Activated T-cell treated with anti-CD3 and anti-CD28 coated beads for 1 hour (primary cell): ENCODE data around the gene SDCBP2.
"Not testable (repeated sequence)": the region's sequence is repeated elsewhere in the genome, so short reads cannot be mapped to it uniquely, and the experiment has no call there.

ENCODE experiments used
- DNase-seq: peaks from one replicate; pipeline ENCODE4 v3.0.0-alpha.2; 2020; ENCODE audit warnings: low read depth

SDCBP2 gene

DNA sequence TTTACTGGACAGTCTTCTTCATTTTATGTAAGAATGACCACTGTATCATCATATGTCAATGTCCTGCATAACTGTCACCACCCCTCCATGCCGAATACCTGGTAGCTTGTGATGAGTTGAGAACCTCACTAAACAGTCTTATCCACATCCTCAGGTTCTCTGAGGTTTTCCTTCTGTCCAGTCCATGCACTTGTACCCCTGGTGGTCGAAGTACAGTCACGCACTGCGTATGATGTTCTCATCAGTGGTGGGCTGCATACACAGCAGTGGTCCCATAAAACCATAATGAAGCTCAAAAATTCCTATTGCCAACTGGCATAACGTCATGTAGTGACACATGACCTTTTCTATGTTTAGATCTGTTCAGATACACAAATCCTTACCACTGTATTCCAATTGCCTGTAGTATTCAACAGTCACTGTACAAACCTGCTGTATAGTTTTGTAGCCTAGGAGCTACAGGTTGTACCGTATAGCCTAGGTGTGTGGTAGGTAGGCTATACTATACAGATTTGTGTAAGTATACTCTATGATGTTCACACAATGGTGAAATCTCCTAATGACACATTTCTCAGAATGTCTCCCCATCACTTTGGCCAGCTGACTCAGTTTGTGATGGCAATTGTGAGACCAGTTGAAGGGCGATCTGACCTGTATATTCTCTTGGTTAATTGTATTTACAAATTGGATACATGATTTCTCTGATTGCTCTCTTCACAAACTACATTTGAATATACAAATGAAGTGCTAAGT lies 31.3 kb upstream of the SDCBP2 start:
- no peak for DNase-seq

DNA sequence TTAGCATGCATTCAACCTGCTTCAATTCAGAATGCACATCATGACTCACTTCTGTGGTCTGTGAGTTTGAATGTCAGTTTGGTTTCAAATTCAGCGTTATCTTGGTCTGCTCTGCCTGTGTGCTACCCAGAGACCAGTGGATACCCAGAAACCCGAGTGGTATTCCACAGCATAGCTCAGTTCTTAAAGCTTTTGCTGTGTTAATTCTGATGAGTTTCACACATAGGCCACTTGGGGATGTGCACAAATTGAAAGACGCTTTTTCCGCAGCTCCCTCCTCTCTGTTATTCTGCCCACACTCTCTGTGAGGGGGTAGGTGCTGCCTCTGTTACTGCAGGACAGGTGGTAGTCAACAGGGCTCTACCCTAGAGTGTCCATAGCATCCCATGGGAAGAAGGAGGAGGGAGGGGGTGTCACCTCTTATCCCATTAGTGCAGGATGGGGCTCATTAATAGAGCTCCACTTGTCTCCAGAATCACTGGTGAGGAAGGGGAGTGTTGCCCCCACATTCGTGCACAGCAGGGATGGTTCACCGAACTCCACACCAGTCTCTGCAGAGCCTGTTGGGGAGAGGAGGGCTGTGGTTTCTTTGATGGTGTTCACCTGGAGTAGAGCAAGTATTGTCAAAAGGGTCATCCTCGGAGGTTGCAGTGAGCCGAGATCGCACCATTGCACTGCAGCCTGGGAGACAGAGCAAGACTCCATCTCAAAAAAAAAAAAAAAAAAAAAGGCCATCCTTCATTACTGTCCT lies 29.2 kb upstream of the SDCBP2 start:
- DNase-seq, result no peak

DNA sequence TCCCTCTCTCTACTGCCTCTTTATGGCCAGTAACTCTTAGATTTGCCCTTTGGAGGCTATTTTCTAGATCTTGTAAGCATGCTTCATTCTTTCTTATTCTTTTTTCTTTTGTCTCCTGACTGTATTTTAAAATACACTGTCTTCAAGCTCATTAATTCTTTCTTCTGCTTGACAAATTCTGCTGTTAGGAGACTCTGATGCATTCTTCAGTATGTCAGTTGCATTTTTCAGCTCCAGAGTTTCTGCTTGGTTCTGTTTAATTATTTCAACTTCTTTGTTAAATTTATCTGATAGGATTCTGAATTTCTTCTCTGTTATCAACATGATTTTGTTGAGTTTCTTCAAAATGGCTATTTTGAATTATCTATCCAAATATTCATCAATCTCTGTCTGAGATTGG lies 25.0 kb upstream of the SDCBP2 start:
- DNase-seq, result no peak

DNA sequence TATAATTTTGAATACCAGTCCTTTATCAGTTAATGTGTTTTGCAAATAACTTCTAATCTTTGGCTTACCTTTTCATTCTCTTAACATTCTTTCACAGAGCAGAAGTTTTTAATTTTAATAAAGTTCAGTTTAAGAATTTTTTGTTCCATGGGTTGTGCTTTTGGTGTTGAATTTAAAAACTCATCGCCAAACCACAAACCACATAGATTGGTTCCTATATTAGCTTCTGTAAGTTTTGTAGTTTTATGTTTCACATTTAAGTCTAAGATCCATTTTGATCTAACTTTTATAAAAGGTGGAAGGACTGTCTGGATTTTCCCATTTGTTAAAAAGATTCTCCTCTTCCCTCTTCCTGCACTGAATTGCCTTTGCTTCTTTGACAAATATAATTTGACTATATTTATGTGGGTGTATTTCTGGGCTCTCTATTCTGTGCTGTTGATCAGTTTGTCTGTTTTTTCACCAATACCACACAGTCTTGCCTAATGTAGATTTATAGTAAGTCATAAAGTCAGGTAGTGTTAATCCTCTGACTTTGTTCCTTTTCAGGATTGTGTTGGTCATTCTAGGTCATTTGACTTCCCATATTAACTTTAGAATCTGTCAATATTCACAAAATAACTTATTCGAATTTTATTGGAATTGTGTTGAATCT lies 17.5 kb upstream of the SDCBP2 start:
- no peak for DNase-seq

DNA sequence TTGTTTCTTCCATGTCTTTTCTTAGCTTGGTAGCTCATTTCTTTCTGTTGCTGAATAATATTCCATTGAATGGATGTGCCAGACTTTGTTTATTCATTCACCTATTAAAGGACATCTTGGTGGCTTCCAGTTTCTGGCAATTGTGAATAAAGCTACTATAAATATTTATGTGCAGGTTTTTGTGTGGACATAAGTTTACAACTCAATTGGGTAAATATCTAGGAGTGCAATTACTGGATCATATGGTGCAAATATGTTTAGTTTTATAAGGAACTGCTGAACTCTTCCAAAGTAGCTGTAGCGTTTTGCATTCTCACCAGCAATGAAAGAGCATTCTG lies 16.8 kb upstream of the SDCBP2 start:
- DNase-seq, result no peak

DNA sequence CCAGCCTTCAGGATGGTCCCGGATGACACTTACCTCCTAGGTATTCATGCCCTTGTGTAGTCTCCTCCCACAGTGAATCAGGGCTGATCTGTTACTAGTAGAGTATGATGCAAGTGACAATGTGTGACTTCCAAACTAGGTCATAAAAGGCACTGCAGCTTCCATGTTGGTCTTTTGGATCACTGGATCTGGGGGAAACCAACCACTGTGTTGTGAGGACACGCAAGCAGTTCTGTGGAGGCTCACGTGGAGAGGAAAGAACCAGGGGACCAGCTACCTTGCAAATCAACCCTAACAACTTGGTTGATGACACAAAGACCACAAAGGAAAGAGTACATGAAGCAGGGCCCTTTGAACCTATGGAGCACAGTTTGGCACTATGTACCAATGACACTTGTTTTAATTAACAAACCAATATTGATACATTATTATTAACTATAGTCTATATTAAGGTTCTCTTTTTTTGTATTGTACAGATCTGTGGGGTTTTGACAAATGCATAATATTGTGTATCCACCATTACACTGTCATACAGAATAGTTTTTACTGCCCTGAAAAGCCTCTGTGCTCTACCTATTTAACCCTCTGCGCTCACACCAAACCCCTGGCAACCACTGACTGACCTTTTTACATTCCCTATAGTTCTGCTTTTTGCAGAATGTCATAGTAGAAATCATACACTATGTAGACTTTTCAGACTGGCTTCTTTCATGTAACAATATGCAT lies 16.3 kb upstream of the SDCBP2 start:
- DNase-seq, result no peak

DNA sequence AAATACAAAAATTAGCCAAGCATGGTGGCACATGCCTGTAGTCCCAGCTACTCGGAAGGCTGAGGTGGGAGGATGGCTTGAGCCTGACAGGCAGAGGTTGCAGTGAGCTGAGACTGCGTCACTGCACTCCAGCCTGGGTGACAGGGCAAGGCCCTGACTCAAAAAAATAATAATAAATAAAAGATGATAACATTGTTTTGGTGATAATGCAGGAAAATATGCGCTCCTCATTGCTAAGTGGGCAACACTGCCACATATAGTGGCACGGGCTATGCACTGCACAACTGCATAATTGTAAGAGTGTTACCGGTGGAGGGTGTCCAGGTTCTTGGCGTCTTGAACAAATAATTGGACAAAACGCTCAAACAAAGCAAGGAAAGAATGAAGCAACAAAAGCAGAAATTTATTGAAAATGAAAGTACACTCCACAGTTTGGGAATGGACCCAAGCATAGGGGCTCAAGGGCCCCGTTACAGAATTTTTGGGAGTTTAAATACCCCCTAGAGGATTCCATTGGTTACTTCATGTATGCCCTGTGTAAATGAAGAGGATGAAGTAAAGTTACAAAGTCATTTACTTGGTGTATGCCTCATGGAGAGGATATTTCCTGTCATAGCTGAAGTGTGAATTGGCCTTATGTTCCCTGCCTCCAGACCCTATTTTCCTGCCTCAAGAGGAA lies 14.6 kb upstream of the SDCBP2 start:
- DNase-seq, result not testable (repeated sequence)

GRCh38 chr20:1341561-1342265 lies 12.8 kb upstream of the SDCBP2 start:
- DNase-seq, result no peak

DNA sequence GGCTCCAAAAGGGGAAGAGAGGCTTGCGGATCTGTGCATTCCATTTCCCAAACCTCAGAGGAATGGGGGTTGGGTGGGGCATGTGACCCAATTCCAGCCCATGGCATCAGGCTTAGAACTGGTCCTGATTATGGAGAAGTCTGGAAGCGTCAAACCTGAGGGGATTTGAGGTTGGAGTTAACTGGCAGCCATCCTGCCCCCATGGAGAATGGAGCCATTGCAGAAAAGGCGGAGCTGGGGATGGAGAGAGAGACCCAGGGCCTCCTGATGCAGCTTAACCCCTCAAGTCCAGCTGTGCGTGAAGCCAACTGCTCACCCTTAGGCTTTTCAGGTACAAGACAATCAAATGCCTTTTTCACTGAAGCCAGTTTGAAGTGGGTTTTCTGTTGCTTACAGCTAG lies 9.9 kb upstream of the SDCBP2 start:
- no peak for DNase-seq

DNA sequence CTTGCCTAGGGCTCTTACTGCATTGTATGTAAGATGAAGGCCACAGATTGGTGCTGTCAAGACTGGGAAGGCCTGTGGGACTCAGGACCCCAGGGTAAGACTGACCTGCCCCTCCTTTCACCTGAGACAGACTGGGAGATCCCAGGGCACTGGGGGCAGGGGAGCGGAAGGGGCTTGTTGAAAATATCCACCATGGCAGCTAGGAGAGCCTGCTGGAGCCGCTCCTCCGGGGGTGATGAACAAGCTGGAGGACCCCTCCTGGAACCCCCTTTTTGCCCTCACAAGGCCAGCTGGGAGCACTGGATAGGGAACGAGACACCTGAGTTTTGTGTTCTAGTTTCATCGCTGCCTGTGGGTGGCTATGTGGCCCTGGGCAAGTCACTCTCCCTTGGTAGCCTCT lies 9.2 kb upstream of the SDCBP2 start:
- no peak for DNase-seq

- DNase-seq, result no peak
These were observed 8.5 kb upstream of the SDCBP2 start for GRCh38 chr20:1337441-1337840.

GRCh38 chr20:1336699-1337367 lies 7.9 kb upstream of the SDCBP2 start:
- DNase-seq, result no peak

DNA sequence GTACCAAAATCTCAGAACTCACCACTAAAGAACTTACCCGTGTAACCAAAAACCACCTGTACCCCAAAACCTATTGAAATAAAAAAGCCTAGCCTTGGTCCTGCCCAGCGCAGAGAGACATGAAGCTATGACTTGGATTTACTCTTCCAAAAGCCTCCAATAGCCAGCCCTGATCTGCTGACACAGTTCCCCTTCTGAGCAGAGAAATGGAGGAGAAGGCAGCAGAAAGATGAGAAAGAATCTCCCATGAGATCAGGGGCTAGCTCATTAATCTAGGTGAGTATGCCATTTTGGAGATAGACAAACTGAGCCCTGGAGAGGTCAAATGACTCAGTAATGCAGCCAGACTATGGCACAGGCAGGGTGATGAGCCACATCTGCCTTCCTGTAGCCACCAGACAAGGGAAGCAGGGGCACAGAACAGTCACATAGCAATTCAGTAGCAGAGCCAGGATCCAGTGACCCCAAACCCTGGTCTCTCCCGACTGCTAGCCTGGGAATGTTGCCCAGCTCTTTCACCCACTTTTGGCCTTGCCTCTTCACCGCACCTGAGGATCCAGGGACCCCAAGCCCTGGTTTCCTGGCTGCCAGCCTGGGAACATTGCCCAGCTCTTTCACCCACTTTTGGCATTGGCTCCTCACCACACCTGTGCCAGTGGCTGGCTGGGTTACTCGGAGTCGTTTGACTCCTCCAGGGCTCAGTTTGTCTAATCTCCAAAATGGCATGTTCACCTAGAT lies 7.2 kb upstream of the SDCBP2 start:
- no peak for DNase-seq

DNA sequence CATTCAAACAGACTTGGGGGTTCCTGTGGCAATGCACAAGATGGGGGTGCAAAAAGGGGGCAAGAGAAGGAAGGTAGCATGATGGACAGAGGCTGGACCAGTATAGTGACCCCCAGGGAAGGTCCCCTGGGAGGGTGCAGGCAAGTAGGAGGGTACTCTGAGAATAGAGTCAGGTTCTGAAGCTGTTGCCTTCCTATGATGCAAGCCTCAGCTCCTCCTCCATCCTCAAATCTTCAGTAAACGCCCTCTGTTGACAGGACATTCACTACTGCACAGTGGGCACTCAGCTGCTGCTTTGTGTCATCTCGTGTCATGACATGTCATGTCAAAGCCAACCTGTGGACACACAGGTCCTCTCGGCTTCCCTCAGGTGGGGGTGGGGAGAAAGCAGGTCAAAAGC lies 5.8 kb upstream of the SDCBP2 start:
- no peak for DNase-seq

GRCh38 chr20:1334370-1334731 lies 5.4 kb upstream of the SDCBP2 start:
- no peak for DNase-seq

DNA sequence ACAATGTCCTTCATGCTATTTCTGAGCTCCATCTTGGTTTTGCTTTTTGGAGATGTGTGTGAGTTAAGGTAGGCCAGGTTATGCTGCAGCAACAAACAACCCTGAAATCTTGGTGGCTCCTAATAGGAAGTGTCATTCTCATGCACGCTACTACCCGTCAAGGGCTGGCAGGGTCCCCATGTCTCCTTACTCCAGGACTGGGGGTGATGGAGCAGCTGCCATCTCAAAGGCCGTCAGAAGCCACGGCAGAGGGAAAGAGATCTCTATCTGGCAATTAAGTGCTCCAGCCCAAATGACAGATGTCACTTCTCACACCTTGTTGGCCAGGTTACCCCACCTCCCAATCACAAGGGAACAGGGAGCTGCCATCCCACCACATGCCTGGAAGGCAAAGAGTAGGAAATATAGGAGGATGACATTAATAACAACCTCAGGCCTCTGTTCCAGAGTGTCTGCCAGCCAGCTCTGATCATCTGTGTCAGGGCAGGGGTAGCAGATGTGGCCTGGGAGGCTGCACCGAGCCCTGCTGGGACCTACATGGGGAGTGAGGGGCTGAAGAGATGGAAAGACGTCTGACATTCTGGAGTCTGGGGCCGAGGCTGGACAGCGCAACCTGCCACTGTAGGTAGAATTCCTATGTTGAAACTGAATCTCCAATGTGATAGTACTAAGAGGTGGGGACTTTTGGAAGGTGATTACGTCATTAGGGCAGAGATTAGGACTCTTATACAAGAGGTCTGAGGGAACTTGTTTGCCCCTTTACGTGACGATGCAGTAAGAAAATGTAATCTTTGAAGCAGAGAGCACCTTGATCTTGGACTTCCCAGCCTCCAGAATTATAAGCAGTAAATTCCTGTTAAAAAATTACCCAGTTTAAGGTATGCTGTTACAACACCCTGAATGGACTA lies 4.8 kb upstream of the SDCBP2 start:
- DNase-seq, result no peak

- DNase-seq, result no peak
These were observed 3.9 kb upstream of the SDCBP2 start for GRCh38 chr20:1332749-1333300.

DNA sequence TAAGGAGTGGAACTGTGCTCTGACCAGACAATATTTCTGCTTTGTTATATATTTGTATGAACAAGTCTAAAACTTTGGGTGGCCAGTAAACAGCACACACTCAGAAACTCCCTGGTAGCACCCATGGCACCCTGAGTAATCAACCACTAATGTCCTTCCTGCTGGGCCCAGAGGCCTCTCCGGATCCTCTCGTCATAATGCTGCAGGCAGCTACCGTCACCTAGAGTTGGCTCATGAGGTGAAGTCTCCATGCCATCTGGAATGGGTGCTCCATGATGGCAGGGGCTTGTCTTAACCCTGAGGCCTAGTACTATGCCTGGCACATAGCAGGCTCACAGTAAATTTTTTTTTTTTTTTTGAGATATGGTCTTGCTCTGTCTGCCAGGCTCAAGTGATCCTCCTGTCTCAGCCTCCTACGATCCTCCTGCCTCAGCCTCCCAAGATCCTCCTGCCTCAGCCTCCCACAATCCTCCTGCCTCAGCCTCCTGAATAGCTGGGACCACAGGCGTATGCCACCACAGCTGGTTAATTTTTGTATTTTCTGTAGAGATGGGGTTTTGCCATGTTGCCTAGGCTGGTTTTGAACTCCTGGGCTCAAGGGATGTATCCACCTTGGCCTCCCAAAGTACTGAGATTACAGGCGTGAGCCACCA lies 3.0 kb upstream of the SDCBP2 start:
- no peak for DNase-seq
